Epithelial cell of esophagus (primary cell): ENCODE data around the gene SHLD1.

Source experiments
- DNase-seq: peaks from one replicate; pipeline ENCODE4 v3.0.0; 2010; ENCODE audit warnings: low read depth
- H3K4me3 ChIP-seq: 2 replicates; pipeline ENCODE4 v1.5.1; 2011; ENCODE audit warnings: mild to moderate bottlenecking, low read length, control low read depth
- CTCF ChIP-seq: IDR thresholded peaks from 2 replicates; pipeline ENCODE4 v1.5.1; 2011; ENCODE audit warnings: low read depth, mild to moderate bottlenecking, low read length, control low read depth, inconsistent platforms; ENCODE audit not compliant: insufficient read depth; ENCODE audit errors: missing control alignments

Gene SHLD1

GRCh38 chr20:5890773-5891441, 140.7 kb downstream of the SHLD1 start:
- no peak overlapping the region for H3K4me3 ChIP-seq
- no peak for TF ChIP-seq CTCF
- peak; percentile 60 for DNase-seq

GRCh38 chr20:5893052-5893451, 142.9 kb downstream of the SHLD1 start:
- H3K4me3 ChIP-seq: no peak overlapping the region
- no peak for TF ChIP-seq CTCF

GRCh38 chr20:5893621-5894020, 143.4 kb downstream of the SHLD1 start:
- no peak overlapping the region for H3K4me3 ChIP-seq
- no peak for DNase-seq
- TF ChIP-seq CTCF: no peak

More at GRCh38 chr20:5893052-5893451, 142.9 kb downstream of the SHLD1 start:
- no peak for DNase-seq

GRCh38 chr20:5895626-5896025, 145.4 kb downstream of the SHLD1 start:
- TF ChIP-seq CTCF: no peak

GRCh38 chr20:5899444-5899843, 149.2 kb downstream of the SHLD1 start:
- DNase-seq: no peak
- no peak for TF ChIP-seq CTCF
- H3K4me3 ChIP-seq: no peak overlapping the region

More at GRCh38 chr20:5895626-5896025, 145.4 kb downstream of the SHLD1 start:
- DNase-seq: peak; percentile 77
- H3K4me3 ChIP-seq: no peak overlapping the region

- no peak for DNase-seq
- no peak overlapping the region for H3K4me3 ChIP-seq
- TF ChIP-seq CTCF: no peak
Observed at GRCh38 chr20:5900908-5901307, 150.7 kb downstream of the SHLD1 start.

GRCh38 chr20:5908981-5909380, 158.8 kb downstream of the SHLD1 start:
- TF ChIP-seq CTCF: no peak
- no peak for DNase-seq
- H3K4me3 ChIP-seq: no peak overlapping the region
